Chondrocyte (in vitro differentiated cells): Measurements from ENCODE around the gene APC2. TPM values are rescaled to one million over a fixed set of nuclear protein-coding genes. Genes with fewer than 3 reads are reported as not detected.
A peak's percentile ranks its signal among the peaks of the same experiment; 100 is the strongest.

Source experiments
- DNase-seq: peaks from one replicate; pipeline ENCODE4 v3.0.0; 2021; ENCODE audit warnings: mixed read lengths, low spot score
- H3K27ac Mint-ChIP-seq: one replicate; pipeline ENCODE4 v1.8.0; 2021; ENCODE audit warnings: mild to moderate bottlenecking, moderate library complexity, mixed read lengths; ENCODE audit not compliant: unreplicated experiment
- H3K27me3 Mint-ChIP-seq: 2 replicates; pipeline ENCODE4 v1.8.0; 2021; ENCODE audit warnings: low read depth, mixed read lengths
- H3K36me3 Mint-ChIP-seq: 2 replicates; pipeline ENCODE4 v1.8.0; 2021; ENCODE audit warnings: low read depth, mixed read lengths
- H3K4me1 Mint-ChIP-seq: 2 replicates; pipeline ENCODE4 v1.8.0; 2021; ENCODE audit warnings: low read depth, mild to moderate bottlenecking, mixed read lengths
- H3K4me3 Mint-ChIP-seq: one replicate; pipeline ENCODE4 v1.8.0; 2021; ENCODE audit warnings: mild to moderate bottlenecking, moderate library complexity, mixed read lengths; ENCODE audit not compliant: unreplicated experiment
- H3K9me3 Mint-ChIP-seq: 2 replicates; pipeline ENCODE4 v1.8.0; 2021; ENCODE audit warnings: low read depth, mixed read lengths
- total RNA-seq: library from RNA; stranded (reverse); gene quantifications from 3 replicates; pipeline ENCODE4 v1.2.1, GENCODE V29; 2021
- TF ChIP-seq, protein P1 (sequence below): fragments of 200-600 bp; sonication (generic); IDR thresholded peaks from 2 replicates; pipeline ENCODE4 v1.5.0; 2021; ENCODE audit warnings: antibody characterized with exemption, mild to moderate bottlenecking, moderate library complexity

The APC2 gene
- total RNA-seq, 1 donor from 2014 or later: 3.9 TPM

DNA sequence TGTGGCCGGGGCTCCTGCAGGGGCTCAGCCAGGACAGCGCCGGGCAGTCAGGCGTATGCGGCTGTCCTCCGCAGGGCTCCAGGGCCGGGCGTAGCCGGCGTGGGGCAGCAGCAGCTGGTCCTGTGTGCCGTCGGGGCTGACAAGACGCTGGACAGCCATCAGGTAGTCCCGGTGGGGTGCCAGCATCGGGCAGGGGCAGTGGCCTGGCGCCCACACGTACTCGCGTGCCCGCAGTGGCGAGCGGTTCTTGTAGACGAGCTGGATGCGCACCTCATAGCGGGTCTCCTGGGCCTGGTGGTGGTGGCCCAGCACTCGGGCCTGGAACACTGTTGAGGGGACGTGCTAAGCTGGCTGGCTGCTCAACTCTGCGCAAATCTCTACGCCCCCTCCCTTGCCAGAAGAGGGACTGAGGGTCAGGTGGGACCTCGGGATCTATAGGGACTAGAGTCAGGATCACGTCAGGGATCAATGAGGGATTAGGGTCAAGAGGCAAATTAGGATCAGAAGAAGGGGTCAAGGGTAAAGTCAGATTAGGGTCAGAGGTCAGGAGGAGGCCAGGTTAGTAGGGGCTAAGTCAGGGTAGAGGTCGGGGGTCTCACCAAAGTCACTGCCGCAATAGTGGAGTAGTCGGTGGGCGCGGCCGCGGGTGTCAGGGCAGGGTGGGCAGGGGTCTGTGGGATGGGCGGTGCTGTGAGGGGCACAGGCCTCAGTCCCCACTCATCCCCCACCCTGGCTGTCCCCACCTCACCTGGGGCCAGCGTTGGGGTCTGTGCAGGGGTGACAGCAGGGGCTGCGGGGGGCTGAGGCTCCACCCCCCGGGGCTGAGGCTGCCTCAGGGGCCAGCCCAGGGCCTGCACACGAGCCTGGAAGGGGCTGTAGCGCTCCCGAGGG, 56.3 kb downstream of the APC2 start:
- Mint-ChIP-seq H3K9me3 (no peaks in the 10 kb centered on the region), H3K27me3 (peaks cover 7% of the 10 kb centered on the region), H3K27ac (no peak overlapping the region), H3K36me3 (no peaks in the 10 kb centered on the region), H3K4me1 (peaks cover 12% of the 10 kb centered on the region), H3K4me3 (no peak overlapping the region)
- peak; percentile 95 for DNase-seq
- TF ChIP-seq, protein P1, sequence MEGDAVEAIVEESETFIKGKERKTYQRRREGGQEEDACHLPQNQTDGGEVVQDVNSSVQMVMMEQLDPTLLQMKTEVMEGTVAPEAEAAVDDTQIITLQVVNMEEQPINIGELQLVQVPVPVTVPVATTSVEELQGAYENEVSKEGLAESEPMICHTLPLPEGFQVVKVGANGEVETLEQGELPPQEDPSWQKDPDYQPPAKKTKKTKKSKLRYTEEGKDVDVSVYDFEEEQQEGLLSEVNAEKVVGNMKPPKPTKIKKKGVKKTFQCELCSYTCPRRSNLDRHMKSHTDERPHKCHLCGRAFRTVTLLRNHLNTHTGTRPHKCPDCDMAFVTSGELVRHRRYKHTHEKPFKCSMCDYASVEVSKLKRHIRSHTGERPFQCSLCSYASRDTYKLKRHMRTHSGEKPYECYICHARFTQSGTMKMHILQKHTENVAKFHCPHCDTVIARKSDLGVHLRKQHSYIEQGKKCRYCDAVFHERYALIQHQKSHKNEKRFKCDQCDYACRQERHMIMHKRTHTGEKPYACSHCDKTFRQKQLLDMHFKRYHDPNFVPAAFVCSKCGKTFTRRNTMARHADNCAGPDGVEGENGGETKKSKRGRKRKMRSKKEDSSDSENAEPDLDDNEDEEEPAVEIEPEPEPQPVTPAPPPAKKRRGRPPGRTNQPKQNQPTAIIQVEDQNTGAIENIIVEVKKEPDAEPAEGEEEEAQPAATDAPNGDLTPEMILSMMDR: no peak

DNA sequence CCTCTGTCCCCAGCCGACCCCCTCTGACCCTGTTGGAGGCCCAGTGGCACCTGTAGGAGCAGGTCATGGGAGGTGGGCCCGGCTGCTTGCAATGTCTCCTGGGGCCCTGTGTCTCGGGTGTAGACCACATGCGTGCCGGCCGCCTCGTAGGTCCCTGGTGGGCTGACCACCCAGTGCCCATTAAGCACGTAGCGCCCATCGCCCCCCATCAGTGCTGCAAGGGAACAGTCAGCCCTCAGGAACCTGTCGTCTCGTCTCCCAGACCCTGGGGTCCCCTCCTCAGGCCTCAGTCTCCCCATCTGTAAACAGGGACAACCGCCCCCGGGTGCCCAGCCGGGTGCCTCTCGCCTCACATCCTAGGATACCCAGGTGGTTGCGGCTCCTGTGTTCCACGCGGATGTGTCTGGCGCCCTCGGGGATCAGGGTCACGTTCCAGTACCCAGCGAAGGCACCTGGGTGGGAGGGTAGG, 57.3 kb downstream of the APC2 start:
- no peak overlapping the region for H3K4me3 Mint-ChIP-seq
- H3K27me3 Mint-ChIP-seq: peaks cover 7% of the 10 kb centered on the region
- peaks cover 14% of the 10 kb centered on the region for H3K4me1 Mint-ChIP-seq
- no peak for DNase-seq
- no peaks in the 10 kb centered on the region for H3K36me3 Mint-ChIP-seq
- no peaks in the 10 kb centered on the region for H3K9me3 Mint-ChIP-seq
- H3K27ac Mint-ChIP-seq: peak overlapping the region; percentile 99
- TF ChIP-seq, protein P1: no peak

DNA sequence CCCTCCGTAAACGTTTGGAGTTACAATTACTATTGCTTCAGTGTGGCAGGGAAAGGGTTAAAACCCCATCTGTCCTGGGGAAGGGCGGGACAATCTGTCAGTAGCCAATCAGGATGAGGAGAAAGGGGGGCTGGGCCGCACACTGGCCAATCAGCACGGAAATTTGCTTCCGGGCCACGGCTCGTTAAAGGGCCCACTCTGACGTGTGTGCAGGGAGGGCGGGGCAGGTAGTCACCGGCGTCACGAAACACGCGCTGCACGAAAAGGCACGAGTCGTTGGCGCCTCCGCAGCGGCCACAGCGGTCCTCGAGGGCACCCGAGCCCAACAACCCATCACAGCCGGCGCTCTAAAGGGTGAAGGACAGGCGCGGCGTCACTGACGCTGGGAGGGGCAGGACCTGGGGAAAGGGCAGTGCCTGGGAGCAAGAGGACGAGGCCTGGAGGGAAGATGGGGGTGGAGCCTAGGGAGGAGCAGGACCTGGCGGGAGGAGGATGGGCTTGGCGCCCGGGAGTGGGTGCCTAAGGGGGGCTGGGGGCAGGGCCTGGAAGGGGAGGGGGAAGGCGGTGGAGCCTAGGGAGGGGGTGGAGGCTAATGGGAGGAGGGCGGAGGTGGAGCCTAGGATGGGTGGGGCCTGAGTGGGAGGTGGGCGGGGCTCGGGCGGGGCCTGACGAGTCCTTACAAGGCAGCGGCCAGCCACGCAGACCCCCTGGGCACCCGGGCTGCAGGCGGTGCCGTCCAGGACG, 58.0 kb downstream of the APC2 start:
- H3K27me3 Mint-ChIP-seq: peaks cover 7% of the 10 kb centered on the region
- H3K4me1 Mint-ChIP-seq: peaks cover 19% of the 10 kb centered on the region
- peak overlapping the region; percentile 99 for H3K27ac Mint-ChIP-seq
- H3K36me3 Mint-ChIP-seq: no peaks in the 10 kb centered on the region
- peak; percentile 97 for DNase-seq
- H3K9me3 Mint-ChIP-seq: no peaks in the 10 kb centered on the region
- TF ChIP-seq, protein P1: no peak
- H3K4me3 Mint-ChIP-seq: peak overlapping the region; percentile 90

DNA sequence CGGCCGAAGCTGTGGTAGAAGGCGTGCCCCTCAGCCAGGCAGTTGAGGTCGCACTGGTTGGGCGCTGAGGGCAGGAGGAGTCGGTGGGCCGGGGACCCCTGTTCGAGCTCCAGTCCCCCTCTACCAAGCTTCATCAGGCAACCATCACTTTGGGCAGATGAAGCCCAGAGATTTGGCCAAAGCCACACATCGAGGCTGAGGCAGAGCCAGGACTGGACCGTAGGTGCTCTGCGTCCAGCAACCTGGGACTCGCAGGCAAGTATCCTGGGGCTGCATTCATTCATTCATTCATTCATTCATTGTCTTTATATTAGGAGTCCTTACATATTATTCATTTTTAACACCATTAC, 58.6 kb downstream of the APC2 start:
- H3K27me3 Mint-ChIP-seq: peaks cover 4% of the 10 kb centered on the region
- H3K9me3 Mint-ChIP-seq: no peaks in the 10 kb centered on the region
- TF ChIP-seq, protein P1: no peak
- no peaks in the 10 kb centered on the region for H3K36me3 Mint-ChIP-seq
- peak overlapping the region; percentile 32 for H3K27ac Mint-ChIP-seq
- peak overlapping the region; percentile 9 for H3K4me3 Mint-ChIP-seq
- peaks cover 19% of the 10 kb centered on the region for H3K4me1 Mint-ChIP-seq
- no peak for DNase-seq

DNA sequence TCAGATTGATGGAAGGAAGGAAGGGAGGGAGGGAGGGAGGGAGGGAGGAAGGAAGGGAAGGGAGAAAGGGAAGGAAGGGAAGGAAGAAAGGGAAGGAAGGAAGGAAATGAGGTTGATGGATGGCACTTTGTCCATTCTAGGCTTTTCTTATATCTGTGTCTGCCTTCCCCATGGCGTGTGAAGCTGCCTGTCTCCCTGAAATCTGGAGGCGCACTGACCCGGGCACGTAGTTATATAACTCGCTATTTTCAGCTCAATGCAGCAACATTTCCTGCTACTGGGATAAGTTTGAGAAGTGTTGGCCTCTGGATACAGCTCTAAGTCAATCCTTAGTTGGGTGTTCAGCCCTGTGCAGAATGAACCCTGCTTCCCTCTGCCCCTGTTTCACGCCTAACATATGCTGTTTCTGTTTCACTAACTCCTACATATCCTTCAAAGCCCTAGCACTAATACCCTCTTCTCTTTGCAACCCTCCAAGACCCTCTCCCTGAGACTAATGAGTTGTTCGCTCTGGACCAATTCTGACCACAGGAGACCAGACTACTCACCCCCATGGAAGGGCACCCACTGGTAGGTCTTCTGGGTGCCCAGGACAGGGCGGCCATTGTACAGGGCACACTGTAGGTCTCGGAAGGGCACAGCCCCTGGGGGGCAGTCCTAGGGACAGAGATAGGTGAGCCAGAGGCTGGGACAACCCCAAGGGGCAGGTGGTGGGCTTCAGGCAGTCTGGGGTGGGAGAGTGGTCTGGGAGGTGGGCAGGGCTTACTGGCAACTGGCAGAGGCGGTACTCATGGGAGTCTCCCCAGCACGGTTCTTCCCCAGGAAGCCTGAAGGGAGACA, 59.9 kb downstream of the APC2 start:
- TF ChIP-seq, protein P1: no peak
- no peak for DNase-seq
- no peaks in the 10 kb centered on the region for H3K36me3 Mint-ChIP-seq
- no peak overlapping the region for H3K4me3 Mint-ChIP-seq
- peaks cover 19% of the 10 kb centered on the region for H3K4me1 Mint-ChIP-seq
- no peaks in the 10 kb centered on the region for H3K27me3 Mint-ChIP-seq
- H3K27ac Mint-ChIP-seq: peak overlapping the region; percentile 51
- no peaks in the 10 kb centered on the region for H3K9me3 Mint-ChIP-seq
